DMS 273 (cell line): ENCODE measurements around the gene PRDM4.

ENCODE experiments used
- DNase-seq: peaks from one replicate; lab custom pipeline; 2025; ENCODE audit not compliant: unreplicated experiment; lab: John Stamatoyannopoulos, UW

PRDM4 gene, protein sequence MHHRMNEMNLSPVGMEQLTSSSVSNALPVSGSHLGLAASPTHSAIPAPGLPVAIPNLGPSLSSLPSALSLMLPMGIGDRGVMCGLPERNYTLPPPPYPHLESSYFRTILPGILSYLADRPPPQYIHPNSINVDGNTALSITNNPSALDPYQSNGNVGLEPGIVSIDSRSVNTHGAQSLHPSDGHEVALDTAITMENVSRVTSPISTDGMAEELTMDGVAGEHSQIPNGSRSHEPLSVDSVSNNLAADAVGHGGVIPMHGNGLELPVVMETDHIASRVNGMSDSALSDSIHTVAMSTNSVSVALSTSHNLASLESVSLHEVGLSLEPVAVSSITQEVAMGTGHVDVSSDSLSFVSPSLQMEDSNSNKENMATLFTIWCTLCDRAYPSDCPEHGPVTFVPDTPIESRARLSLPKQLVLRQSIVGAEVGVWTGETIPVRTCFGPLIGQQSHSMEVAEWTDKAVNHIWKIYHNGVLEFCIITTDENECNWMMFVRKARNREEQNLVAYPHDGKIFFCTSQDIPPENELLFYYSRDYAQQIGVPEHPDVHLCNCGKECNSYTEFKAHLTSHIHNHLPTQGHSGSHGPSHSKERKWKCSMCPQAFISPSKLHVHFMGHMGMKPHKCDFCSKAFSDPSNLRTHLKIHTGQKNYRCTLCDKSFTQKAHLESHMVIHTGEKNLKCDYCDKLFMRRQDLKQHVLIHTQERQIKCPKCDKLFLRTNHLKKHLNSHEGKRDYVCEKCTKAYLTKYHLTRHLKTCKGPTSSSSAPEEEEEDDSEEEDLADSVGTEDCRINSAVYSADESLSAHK

DNA sequence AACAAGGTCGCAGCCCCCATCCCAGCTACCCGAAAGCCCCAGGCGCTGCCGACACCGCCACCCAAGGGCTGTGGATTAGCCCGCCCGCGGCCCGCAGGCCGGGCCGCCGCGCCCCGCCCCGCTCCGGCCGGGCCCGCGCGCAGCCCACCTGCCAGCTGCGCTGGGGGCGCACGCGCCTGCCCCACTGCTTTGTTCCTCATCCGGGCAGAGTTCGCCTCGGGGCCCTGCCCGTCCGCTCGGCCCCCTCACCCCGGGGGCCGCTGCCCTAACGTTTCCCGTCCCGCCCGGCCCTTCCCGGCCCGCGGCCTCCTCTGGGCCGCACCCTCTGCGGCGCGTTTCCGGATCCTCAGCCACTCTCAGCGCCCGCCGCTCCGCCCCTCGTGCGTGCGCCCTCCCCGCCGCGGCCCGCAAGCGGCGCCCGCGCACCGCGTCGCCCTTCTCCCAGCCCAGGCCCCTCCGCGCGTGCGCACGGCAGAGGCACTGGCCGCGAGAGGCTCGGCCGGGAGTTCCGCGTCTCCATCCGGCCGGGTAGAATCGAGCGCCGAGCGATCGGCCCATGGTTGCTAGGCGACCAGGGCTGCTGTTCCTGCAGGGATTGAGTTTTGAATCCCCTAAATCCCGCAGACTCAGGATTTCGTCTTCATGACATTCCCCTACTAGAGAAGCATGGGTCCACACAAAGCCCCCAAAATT lies at the start of gene PRDM4:
TSS of gene PRDM4 (minus strand) at position 329 of the 693 bp plus-strand sequence. CDS start 622 bp downstream, outside the sequence.
- peak; percentile 98 for DNase-seq

DNA sequence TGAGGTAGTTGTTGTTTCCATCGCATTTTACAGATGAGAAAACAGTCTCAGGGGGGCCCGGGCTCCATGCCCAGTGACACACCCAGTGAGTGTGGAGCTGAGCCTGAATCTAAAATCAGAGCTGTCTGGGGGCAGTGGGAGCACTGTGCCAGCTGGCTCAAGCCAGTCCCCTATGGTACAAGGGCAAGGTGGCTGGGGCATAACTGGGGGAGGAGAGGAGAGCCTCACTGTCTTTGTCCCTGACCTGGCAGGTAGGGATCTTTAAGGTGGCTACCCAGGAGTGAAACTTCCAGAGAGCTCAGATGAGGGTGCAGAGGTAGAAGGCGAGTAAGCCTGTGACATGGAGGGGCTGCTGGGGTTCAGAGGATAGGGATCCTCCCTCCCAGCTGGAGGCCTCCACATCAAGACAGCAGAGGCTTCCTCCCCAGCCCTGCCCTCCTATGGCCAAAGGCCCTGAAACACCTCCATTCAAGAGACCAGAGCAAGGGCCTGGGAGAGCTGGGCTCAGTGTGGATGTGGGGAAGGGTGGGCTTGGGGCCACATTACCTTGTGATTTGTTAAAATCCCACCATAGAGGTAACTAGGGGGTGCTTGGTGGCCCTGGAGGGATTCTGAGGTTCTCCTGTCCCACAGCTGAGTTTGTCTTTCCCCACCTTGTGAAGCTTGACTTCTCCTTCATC lies 46.7 kb upstream of the PRDM4 start:
- DNase-seq = no peak

DNA sequence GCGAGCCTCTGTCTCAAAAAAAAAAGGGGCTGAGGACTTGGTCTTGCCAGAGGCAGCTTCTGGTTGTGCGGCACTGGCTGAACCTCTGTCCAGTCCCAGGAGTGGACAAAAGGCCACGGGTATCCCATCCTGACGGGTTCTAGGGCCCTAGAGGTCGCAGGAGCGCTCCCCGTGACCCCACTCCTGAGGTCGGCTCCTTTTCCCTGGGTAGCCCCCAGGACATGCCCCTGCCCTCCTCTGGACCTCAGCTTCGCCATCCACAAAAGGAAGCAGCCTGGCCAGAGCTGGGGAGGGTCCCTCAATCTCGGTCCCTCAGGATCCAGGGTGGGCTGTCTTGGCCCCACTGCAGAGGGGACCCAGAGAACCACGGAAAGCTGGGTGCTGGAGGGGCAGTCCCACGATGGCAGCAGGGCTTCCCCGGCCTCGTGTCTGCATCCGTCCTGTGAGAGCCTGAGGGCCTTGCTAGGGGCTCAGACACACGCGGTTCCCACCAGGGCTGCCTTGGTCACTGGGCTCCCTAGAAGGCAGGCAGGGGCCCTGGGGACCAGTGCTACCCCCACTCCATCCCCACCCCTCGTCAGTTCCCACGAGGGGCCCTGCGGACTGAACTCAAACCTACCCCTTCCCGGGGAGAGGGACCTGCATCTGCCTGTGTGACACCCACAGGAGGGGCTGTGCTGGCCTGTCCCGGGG lies 44.7 kb upstream of the PRDM4 start:
- no peak for DNase-seq

DNA sequence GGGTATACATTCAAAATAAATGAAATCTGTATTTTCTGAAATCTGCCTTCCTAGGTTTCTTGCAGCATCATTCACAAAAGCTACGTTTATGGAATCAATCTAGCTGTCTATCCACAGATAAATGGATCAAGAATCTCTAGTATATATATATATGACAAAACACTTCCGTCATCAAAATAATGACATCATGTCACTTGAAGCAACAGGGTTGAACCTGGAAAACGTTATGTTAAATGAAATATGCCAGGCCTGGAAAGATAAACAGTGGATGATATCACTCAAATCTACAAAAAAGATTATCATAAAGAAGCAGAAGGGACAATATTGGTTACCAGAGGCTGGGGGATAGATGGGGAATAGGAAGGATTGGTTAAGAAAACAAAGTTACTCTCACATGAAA lies 42.2 kb upstream of the PRDM4 start:
- no peak for DNase-seq

DNA sequence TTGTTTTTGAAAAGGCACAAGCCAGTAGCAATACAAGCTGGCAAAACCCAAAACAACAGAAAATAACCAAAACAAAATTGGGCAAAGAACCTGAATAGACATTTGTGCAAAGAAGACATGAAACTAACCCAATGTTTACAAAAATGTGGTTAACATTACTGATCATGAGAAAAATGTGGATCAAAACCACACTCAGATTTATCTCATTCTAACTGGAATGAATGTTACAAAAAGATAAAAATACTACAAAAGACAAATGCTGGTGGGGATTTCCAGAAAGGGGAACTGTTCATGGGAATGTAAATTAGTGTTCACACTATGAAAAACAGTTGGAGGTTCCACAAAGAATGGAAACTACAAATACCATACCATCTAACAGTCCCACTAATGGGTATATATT lies 40.2 kb upstream of the PRDM4 start:
- no peak for DNase-seq

DNA sequence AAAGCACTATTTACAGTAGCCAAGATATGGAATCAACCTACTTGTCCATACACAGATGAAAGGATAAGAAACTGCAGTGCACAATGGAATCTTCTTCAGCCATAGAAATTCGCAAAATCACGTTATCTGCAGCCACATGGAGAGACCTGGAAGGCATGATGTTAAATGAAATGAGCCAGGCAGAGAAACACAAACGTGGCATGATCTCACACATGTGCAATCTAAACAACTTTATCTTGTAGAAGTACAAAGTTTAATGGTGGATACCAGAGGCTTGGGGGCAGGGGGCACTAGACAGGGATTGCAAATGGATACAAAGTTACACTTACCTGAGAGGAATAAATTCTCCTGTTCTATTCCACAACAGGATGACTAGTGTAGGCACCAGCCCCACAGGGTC lies 37.6 kb upstream of the PRDM4 start:
- DNase-seq = no peak

DNA sequence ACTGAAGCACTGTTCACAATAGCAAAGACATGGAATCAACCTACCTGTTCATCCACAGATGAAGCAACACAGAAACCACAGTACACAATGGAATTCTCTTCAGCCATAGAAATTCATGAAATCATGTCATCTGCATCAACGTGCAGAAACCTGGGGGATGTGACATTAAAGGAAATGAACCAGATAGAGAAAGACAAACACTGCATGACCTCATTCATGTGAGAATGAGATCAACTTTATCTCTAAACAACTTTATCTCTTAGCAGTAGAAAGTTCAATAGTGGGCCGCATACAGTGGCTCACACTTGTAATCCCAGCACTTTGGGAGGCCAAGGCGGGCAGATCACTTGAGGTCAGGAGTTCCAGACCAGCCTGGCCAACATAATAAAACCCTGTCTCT lies 33.5 kb upstream of the PRDM4 start:
- DNase-seq = no peak

DNA sequence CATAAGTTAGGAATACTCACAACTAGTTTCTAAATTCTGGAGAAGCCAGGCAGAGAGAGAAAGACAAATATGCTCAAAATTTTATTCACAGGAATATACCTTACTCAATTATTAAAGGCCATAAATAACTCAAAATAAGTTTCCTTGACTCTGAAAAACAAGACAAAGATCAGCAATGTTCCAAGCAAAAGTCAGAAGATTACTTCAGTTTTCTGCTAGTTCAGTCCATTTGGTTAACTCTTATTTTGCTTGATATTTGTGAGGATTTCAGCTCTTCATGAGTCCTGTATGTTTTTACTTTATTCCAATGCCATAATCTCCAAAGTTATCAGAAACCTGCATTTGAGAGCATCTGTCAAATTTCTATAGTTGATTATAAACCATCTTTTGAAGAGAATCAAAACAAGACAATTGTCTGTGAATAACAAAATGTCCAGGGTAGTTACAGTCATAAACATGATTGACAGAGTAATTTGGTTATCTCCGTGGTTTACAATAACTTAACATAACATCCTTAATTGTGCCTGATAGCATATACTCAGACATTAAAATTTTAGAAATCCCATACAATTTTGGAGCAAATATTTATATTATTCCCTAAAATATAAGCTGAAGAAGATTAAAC lies 30.6 kb upstream of the PRDM4 start:
- no peak for DNase-seq

DNA sequence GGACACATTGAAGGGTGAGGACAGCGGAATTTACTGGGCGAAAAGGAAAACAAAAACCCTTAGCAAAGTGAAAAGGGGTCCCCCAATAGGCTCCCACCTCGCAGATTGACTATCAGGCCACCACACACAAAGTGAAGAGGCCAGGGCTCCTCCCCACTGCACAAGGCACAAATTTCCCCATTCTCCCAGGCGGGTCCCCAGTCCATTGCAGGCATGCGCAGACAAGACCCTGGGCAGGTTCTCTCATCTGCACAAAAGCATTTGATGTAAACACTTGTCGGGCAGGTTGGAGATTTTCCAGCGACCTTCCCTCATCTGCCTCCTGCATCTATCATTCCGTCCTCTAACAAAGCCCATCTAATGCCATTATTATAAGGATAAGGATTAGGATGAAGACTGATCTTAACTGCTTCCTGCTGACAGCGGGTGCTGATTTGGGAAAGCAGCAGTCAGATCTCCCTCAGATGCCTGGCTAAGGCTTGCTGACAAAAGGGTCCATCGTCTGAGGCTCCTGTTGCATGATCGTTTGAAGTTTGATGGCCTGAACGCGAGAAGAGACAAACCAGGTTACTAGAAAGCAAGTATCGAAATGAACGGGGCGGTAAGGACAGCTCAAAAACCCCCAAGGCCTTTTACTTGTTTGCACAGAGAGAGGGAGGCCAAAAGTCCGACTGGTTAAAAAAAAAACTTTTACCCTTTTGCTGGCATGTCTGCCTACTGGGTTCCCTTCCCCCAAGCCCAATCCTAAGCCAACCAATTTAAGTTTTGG lies 27.9 kb upstream of the PRDM4 start:
- DNase-seq = no peak

DNA sequence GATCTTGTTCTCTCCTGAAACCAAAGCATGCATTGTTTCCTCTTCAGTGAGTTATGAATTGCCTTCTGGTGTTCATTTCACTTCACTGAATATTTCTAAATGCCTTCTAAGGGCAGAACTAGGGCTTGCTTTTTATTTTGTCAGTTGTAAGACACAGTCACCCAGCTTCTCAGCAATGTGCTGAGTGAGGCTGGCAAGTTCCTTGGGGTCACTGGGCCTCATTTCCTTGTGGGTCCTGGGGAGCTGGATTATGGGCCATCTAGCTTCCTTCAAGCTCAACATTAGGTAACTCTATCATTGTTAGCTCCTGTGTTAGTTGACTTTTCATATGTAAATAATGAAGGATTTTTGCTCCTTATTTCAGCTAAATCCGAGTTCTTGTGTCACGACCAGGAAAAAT lies 27.3 kb upstream of the PRDM4 start:
- DNase-seq = no peak

DNA sequence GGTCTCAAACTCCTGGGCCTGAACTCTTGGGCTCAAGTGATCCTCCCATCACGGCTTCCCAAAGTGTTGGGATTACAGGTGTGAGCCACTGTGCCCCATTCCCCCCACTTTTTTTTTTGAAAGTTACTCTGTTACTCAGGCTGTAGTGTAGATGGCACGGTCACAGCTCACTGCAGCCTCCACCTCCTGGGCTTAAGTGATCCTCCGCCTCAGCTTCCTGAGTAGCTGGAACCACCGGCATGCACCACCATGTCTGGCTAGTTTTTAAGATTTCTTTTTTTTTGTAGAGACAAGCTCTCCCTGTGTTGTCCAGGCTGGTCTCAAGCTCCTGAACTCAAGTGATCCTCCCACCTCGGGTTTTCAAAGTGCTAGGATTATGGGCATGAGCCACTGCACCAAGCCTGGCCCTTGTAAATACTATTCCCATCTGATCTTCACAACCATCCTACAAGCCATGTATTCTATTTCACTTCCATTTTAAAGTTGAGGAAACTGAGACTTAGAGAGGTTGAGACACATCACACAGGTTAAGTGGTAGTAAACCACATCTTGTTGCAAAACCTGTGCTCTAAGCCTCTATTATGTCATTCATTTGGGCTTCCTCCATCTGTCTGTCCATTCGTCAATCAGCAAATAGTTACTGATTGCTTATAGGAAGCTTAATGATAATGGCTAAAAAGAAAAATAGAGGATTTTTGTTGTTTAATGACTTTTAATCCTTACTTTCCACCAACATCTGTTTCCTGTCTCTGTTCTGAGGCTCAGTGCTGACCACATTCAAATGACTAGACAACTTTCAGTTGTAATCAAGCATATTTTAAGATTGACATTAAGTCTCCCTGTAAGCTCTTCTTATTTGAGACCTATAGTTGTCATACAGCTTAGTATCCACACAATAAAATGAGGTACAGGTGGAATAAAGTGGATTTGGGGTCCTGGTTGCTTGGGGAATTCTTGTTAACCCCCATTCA lies 22.8 kb upstream of the PRDM4 start:
- no peak for DNase-seq

DNA sequence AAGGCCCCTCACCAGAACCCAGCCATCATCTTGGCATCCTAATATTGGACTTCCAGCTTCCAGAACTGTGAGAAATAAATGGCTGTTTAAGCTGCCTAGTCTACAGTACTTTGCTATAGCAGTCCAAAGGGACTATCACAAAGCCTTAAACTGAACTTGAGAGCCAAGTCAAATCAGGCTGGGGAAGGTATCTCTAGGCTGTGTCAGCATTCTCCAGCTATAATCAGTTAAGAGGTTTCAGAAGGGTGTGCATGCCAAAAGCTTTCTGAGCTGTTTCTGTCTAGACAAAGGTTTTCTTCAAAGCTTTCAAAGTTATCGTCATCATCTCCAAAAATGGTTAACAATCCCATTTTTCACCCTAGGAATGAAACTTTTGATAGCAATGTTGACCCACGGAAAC lies 21.1 kb upstream of the PRDM4 start:
- DNase-seq = no peak

DNA sequence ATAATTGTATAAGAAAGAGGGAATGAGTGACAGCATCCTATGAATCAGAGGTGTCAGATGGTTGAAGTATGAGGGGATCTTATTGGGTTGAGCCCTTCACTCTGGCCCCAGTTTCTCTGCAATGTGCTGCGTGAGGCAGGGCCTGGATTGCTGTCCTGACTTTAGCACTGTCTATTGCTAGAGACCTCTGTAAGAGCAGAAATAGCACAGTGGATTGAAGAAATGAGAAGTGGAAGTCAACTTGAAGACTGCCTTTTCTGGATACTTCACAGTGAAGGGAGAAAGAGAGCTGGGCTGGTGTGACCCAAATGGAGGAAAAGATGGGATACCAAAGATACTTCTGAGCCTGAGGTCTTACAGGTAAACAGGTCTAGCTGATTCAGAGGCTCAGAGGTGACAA lies 19.4 kb upstream of the PRDM4 start:
- DNase-seq = no peak

DNA sequence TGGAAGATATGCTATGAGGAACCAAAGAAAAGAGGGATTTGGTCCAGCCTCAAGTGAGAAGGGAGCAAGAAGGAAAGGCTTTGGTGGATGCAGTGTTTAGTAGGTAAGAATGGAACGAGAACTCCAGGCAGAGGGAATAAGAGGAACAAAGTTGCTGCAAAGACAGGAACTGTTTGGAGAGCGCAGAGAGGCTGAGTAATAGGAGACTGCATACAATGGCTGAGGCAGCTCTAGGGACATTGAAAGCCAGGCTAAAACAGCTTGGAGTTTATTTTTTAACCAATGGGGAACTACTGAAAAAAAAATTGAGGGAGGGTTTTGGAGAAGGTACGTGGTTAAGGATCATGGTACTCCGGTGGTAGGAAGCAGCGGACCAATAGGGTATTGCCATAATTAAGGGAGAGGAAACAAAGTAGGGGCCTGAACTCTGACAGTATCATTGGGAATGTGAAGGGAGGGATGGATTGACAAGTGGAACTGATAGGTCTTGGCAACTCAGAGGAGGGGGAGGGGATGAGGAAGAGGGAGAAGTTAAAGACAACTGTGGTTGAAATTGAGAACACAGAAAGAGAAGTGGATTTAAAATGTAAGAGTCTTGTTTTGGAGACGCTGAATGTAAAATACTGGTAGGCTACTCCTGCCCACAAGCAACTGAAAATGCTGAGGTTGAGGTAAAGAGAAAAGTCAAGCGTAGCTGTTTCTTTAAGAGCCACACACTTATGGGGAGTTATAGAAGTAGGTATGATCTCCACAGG lies 18.3 kb upstream of the PRDM4 start:
- DNase-seq = no peak

DNA sequence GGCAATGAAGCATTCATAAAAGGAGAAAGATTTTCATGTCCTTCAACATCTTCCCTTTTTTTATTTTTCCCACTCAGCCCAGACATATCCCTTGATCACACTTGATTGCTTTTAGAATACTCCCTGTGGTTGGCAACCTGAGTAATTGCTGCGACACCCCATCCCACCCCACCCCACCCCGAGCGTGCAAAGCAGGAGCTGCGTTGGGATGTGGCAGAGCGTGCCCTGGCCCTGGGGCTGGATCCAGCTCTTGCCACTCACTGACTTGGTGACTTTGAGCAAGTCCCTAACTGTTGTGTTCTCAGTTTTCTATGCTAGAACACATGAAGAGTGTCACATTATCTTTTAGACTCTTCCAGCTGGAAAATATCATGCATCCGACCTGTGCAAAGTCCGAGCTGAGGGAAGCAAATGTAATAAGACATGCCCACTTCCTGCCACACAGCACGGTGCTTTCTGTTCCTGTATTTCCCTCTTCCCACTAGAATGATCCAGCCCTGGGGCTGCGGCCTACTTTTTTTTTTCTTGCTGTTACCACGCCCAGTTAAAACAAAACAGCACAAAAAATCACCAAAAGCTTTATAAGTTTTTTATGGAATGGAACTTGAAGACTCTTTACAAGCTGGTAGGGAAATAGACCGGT lies 17.6 kb upstream of the PRDM4 start:
- DNase-seq = no peak

DNA sequence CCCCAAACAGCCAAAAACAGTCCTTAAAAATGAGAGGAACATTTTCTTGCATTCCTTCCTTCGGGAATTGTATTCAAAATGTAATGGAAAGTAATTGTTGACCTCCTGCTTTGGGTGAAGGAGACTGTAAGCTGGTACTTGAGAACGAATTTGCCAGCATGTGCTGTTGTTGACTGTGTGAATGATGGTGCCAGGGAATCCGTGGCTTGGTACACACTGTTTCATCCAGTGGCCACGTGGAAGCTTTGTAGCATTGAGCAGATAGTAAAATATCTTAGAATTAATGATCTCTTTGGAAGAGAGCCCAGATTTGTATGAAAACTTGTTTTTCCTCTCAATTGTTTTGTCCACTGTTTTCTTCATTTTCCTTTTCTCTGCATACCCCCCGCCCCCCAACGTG lies 15.2 kb upstream of the PRDM4 start:
- no peak for DNase-seq

DNA sequence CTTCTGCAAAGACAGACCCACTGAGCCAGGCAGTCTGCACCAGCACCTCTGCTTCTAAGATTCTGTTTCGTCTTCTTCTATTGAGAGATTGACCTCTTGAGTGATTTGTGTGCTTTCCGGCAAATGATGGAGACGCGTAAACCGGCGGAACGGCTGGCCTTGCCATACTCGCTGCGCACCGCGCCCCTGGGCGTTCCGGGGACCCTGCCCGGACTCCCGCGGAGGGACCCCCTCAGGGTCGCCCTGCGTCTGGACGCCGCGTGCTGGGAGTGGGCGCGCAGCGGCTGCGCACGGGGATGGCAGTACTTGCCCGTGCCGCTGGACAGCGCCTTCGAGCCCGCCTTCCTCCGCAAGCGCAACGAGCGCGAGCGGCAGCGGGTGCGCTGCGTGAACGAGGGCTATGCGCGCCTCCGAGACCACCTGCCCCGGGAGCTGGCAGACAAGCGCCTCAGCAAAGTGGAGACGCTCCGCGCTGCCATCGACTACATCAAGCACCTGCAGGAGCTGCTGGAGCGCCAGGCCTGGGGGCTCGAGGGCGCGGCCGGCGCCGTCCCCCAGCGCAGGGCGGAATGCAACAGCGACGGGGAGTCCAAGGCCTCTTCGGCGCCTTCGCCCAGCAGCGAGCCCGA lies 14.3 kb upstream of the PRDM4 start:
- peak; percentile 58 for DNase-seq
